T47D (cell line): Measurements from ENCODE around the gene CRTC2.

ENCODE experiments used
- DNase-seq, 2 experiments: peaks; one replicate each; pipeline versions ENCODE4 v3.0.0 to v3.0.0-alpha.2; 2011 to 2012; ENCODE audit warnings: low read depth in 1 of 2, low spot score in 1 of 2
- JUND ChIP-seq: IDR thresholded peaks from 2 replicates; pipeline ENCODE4 v1.6.1; 2012; ENCODE audit warnings: low read depth
- in situ Hi-C: cut with HindIII; loops from 2 replicates; pipeline ENCODE4 v1.10.0; 2016; ENCODE audit warnings: low sequenced_read_pairs, low pct_unique_long_range_greater_than_20kb

CRTC2 gene

GRCh38 chr1:153903841-153904455 is 54.5 kb downstream of the CRTC2 start:
- in situ Hi-C loops, result no loop called here
- TF ChIP-seq JUND, result no peak
- no peak for DNase-seq

DNA sequence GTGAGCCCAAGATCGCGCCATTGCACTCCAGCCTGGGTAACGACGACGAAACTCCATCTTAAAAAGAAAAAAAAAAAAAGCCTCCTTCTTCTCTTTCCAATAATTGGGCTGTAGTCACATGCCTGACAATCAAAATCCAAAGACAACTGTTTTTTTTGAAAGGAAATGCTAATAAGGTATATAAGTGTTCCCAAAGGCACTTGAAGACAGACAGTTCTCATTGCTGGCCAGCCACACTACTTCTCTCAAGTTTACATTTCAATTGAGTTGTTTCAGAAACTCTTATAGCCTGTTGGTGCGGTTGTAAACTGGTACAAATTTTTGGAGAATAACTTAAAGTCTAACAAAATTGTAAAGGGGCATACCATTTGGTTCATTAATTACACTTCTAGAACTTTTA is 58.9 kb downstream of the CRTC2 start:
- in situ Hi-C loops, result no loop called here

More for the DNA sequence above, 58.9 kb downstream of the CRTC2 start:
- no peak for DNase-seq
- no peak for TF ChIP-seq JUND
